ENCODE measurements around the gene RXYLT1. TPM values are rescaled to one million over a fixed set of nuclear protein-coding genes. Genes with fewer than 3 reads are reported as not detected.

Gene RXYLT1
- total RNA-seq, 2 experiments from 2014 or later, result 13.2 to 19.0 TPM

DNA sequence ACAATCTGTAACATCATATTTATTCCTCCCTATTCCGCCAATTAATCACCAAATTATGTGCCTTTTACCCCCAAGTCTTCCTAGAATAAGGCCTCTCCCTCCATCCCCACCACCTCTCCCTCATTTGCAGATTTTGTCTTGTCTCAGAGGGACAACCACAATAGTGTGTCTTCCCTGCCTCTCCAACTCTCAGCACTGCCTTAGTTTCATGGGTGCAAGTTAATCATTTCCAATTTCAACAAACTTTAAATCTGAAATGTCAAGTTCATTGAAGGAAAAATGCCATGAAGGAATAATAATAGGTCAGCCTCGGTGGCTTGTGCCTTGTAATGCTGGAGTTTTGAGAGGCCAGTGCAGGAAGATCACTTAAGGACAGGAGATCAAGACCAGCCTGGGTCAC, 31.6 kb downstream of the RXYLT1 start:
- ATAC-seq, result no peak
- CTCF ChIA-PET, result interaction anchor here (4.4 kb wide), 1 partner anchor 11 kb away, joined by 26 read pairs; no protein-coding TSS in a partner anchor
- Mint-ChIP-seq H3K27ac (no peak overlapping the region), H3K9me3 (ENCODE audit: low read depth) (no peaks in the 10 kb centered on the region), H3K4me1 (peaks cover 31% of the 10 kb centered on the region), H3K36me3 (peaks cover 6% of the 10 kb centered on the region), H3K27me3 (no peaks in the 10 kb centered on the region), H3K4me3 (no peak overlapping the region)
- no peak for DNase-seq

- H3K36me3 Mint-ChIP-seq, result peaks cover 7% of the 10 kb centered on the region
Observed at GRCh38 chr12:63811755-63812154, 32.0 kb downstream of the RXYLT1 start.

DNA sequence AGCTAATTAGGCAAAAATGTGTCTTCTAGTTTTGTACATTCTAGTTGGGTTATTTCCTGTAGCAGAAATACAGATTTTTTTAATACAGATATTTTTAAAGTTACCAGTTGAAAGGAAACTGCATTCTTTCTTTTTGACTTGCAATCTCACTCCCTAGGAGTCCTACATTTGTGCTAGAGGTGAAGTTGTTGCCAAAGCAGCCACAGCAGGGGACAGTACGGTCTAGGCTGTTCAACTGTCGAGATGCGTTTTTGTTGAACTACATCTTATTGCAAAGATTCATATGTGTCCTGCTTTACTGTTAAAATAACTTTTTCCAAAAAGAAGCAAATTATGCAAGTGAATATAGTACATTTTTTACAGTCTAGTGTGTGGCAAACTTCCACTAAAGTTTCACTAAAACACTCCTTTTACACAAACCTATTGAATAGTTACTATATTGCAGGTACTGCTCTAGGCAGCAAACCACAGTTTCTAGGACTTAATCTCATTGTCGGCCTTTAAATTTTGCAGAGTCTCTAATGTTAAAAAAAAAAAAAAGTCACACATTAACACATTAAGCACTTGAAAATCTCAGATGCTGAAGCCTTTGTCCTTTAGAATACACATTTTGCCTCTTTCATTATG, 34.5 kb downstream of the RXYLT1 start:
- H3K9me3 Mint-ChIP-seq (ENCODE audit: low read depth), result peaks cover 3% of the 10 kb centered on the region

More at GRCh38 chr12:63811755-63812154, 32.0 kb downstream of the RXYLT1 start:
- ATAC-seq (no peak), DNase-seq (no peak)
- Mint-ChIP-seq H3K4me3 (no peak overlapping the region), H3K9me3 (ENCODE audit: low read depth) (no peaks in the 10 kb centered on the region), H3K27ac (no peak overlapping the region), H3K27me3 (no peaks in the 10 kb centered on the region), H3K4me1 (peaks cover 32% of the 10 kb centered on the region)
- CTCF ChIA-PET, result interaction anchor here (4.4 kb wide), 1 partner anchor 12 kb away, joined by 26 read pairs; no protein-coding TSS in a partner anchor

GRCh38 chr12:63815482-63815852, 35.8 kb downstream of the RXYLT1 start:
- Mint-ChIP-seq H3K36me3 (peaks cover 11% of the 10 kb centered on the region), H3K27me3 (no peaks in the 10 kb centered on the region), H3K4me3 (no peak overlapping the region), H3K9me3 (ENCODE audit: low read depth) (peaks cover 6% of the 10 kb centered on the region), H3K4me1 (peaks cover 31% of the 10 kb centered on the region), H3K27ac (peak overlapping the region; percentile 32)
- no peak for DNase-seq
- no peak for ATAC-seq
- CTCF ChIA-PET, result interaction anchor here (0.7 to 4.4 kb wide), 4 partner anchors 16 to 1057 kb away, joined by 3 to 26 read pairs (median 4); partner anchors contain the start of genes SRGAP1 and XPOT

More for the DNA sequence above, 34.5 kb downstream of the RXYLT1 start:
- peaks cover 9% of the 10 kb centered on the region for H3K36me3 Mint-ChIP-seq
- peak overlapping the region; percentile 45 for H3K4me3 Mint-ChIP-seq
- peaks cover 35% of the 10 kb centered on the region for H3K4me1 Mint-ChIP-seq
- H3K27ac Mint-ChIP-seq, result peak overlapping the region; percentile 82
- ATAC-seq (peak; percentile 46), DNase-seq (no peak)
- H3K27me3 Mint-ChIP-seq, result no peaks in the 10 kb centered on the region
- CTCF ChIA-PET, result interaction anchor here (0.9 to 4.4 kb wide), 3 partner anchors 14 to 590 kb away, joined by 3 to 26 read pairs (median 4); partner anchors contain the start of genes SRGAP1 and XPOT

- no peaks in the 10 kb centered on the region for H3K27me3 Mint-ChIP-seq
- H3K4me1 Mint-ChIP-seq, result peaks cover 31% of the 10 kb centered on the region
- no peak overlapping the region for H3K27ac Mint-ChIP-seq
- ATAC-seq, result peak; percentile 10
- H3K9me3 Mint-ChIP-seq (ENCODE audit: low read depth), result peaks cover 6% of the 10 kb centered on the region
- peaks cover 11% of the 10 kb centered on the region for H3K36me3 Mint-ChIP-seq
- no peak overlapping the region for H3K4me3 Mint-ChIP-seq
- DNase-seq, result no peak
- CTCF ChIA-PET, result interaction anchor here (4.4 kb wide), 1 partner anchor 16 kb away, joined by 26 read pairs; no protein-coding TSS in a partner anchor
Observed at GRCh38 chr12:63816031-63816430, 36.3 kb downstream of the RXYLT1 start.

- ATAC-seq (no peak), DNase-seq (no peak)
- Mint-ChIP-seq H3K36me3 (peaks cover 11% of the 10 kb centered on the region), H3K9me3 (ENCODE audit: low read depth) (peaks cover 6% of the 10 kb centered on the region), H3K4me3 (no peak overlapping the region), H3K27me3 (peaks cover 7% of the 10 kb centered on the region), H3K27ac (no peak overlapping the region), H3K4me1 (peaks cover 21% of the 10 kb centered on the region)
- CTCF ChIA-PET, result no interaction called here
Observed at GRCh38 chr12:63820427-63820826, 40.7 kb downstream of the RXYLT1 start.

GRCh38 chr12:63821781-63822251, 42.1 kb downstream of the RXYLT1 start:
- peak overlapping the region; percentile 69 for H3K27ac Mint-ChIP-seq
- H3K9me3 Mint-ChIP-seq (ENCODE audit: low read depth), result peaks cover 6% of the 10 kb centered on the region
- H3K36me3 Mint-ChIP-seq, result peaks cover 7% of the 10 kb centered on the region
- ATAC-seq (peak; percentile 53), DNase-seq (no peak)
- H3K4me3 Mint-ChIP-seq, result peak overlapping the region; percentile 74
- peaks cover 11% of the 10 kb centered on the region for H3K4me1 Mint-ChIP-seq
- CTCF ChIA-PET, result no interaction called here
- peaks cover 7% of the 10 kb centered on the region for H3K27me3 Mint-ChIP-seq

DNA sequence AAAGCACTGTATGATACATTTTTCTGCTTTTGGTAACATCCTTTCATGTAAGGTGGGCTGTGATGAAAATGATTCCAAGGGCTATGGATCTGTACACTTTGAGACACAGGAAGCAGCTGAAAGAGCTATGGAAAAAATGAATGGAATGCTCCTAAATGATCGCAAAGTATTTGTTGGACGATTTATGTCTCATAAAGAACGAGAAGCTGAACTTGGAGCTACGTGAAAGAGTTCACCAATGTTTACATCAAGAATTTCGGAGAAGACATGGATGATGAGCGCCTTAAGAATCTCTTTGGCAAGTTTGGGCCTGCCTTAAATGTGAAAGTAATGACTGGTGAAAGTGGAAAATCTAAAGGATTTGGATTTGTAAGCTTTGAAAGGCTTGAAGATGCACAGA, 42.6 kb downstream of the RXYLT1 start:
- no peak for DNase-seq
- Mint-ChIP-seq H3K4me1 (peaks cover 9% of the 10 kb centered on the region), H3K36me3 (peaks cover 7% of the 10 kb centered on the region), H3K4me3 (peak overlapping the region; percentile 74), H3K27me3 (peaks cover 7% of the 10 kb centered on the region), H3K9me3 (ENCODE audit: low read depth) (peaks cover 6% of the 10 kb centered on the region), H3K27ac (no peak overlapping the region)
- CTCF ChIA-PET, result no interaction called here
- ATAC-seq, result no peak

- DNase-seq (no peak), ATAC-seq (peak; percentile 16)
- H3K27ac Mint-ChIP-seq, result no peak overlapping the region
- CTCF ChIA-PET, result no interaction called here
- H3K9me3 Mint-ChIP-seq (ENCODE audit: low read depth), result peaks cover 6% of the 10 kb centered on the region
- peaks cover 7% of the 10 kb centered on the region for H3K36me3 Mint-ChIP-seq
- peaks cover 7% of the 10 kb centered on the region for H3K27me3 Mint-ChIP-seq
- no peak overlapping the region for H3K4me3 Mint-ChIP-seq
- H3K4me1 Mint-ChIP-seq, result peaks cover 9% of the 10 kb centered on the region
Observed at GRCh38 chr12:63823040-63823439, 43.3 kb downstream of the RXYLT1 start.

DNA sequence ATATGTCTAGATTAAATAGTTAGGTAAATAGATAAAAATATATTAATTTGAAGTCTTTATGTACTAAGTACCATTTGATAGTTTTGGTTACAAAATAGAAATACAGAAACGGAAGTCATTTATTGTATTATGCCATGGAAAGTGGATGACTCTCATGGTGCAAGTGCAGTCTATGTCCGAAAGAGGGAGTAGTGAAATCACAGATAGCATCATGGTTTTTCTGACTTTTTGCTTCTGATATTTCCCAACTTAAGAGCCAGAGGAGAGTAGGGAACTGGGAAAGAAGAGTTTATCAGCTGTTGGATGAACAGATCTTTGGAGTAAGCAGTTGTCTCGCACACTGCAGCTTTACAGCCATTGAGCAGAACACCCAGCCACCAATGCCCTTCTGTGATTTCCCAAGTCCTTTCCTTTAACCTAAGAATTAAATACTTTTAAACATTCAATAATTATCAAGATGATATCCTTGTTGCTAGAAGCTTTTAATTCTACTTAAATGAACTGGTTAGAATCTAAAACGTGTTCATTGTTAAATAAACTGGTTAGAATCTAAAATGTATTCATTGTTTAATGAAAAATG, 46.4 kb downstream of the RXYLT1 start:
- Mint-ChIP-seq H3K4me1 (peaks cover 9% of the 10 kb centered on the region), H3K4me3 (no peak overlapping the region), H3K27me3 (peaks cover 17% of the 10 kb centered on the region), H3K27ac (no peak overlapping the region), H3K9me3 (ENCODE audit: low read depth) (no peaks in the 10 kb centered on the region), H3K36me3 (no peaks in the 10 kb centered on the region)
- peak; percentile 33 for ATAC-seq
- CTCF ChIA-PET, result interaction anchor here (0.8 to 1.3 kb wide), 3 partner anchors 8 to 13 kb away, joined by 3 to 4 read pairs (median 3); no protein-coding TSS in a partner anchor
- no peak for DNase-seq

- Mint-ChIP-seq H3K4me3 (no peak overlapping the region), H3K27me3 (peaks cover 17% of the 10 kb centered on the region)
Observed at GRCh38 chr12:63828867-63829266, 49.2 kb downstream of the RXYLT1 start.

GRCh38 chr12:63836046-63836445, 56.3 kb downstream of the RXYLT1 start:
- H3K4me3 Mint-ChIP-seq, result no peak overlapping the region

More at GRCh38 chr12:63828867-63829266, 49.2 kb downstream of the RXYLT1 start:
- ATAC-seq (no peak), DNase-seq (no peak)
- Mint-ChIP-seq H3K4me1 (no peaks in the 10 kb centered on the region), H3K9me3 (ENCODE audit: low read depth) (no peaks in the 10 kb centered on the region), H3K36me3 (no peaks in the 10 kb centered on the region), H3K27ac (no peak overlapping the region)
- CTCF ChIA-PET, result no interaction called here

GRCh38 chr12:63836936-63837335, 57.2 kb downstream of the RXYLT1 start:
- Mint-ChIP-seq H3K9me3 (ENCODE audit: low read depth) (no peaks in the 10 kb centered on the region), H3K27me3 (peaks cover 11% of the 10 kb centered on the region), H3K27ac (no peak overlapping the region), H3K36me3 (no peaks in the 10 kb centered on the region), H3K4me1 (no peaks in the 10 kb centered on the region), H3K4me3 (no peak overlapping the region)
- CTCF ChIA-PET, result interaction anchor here (1.1 kb wide), 1 partner anchor 419 kb away, joined by 3 read pairs; no protein-coding TSS in a partner anchor
- DNase-seq (no peak), ATAC-seq (no peak)

More at GRCh38 chr12:63836046-63836445, 56.3 kb downstream of the RXYLT1 start:
- Mint-ChIP-seq H3K36me3 (no peaks in the 10 kb centered on the region), H3K27me3 (peaks cover 11% of the 10 kb centered on the region), H3K4me1 (no peaks in the 10 kb centered on the region), H3K27ac (no peak overlapping the region), H3K9me3 (ENCODE audit: low read depth) (no peaks in the 10 kb centered on the region)
- DNase-seq (no peak), ATAC-seq (no peak)
- CTCF ChIA-PET, result no interaction called here
